Ascending aorta (tissue), 2 donors: ENCODE measurements around the gene CFAP99. TPM values are rescaled to one million over a fixed set of nuclear protein-coding genes. Genes with fewer than 3 reads are reported as not detected.

ENCODE experiments used
- DNase-seq, 2 donors: peaks; one replicate each; pipeline ENCODE4 v3.0.0-alpha.2; 2019; ENCODE audit warnings: low spot score in 2 of 2
- H3K27ac ChIP-seq, 2 donors: fragments of 200-600 bp; sonication (generic); one replicate each; pipeline ENCODE4 v1.5.1; 2016 to 2017; ENCODE audit warnings: mild to moderate bottlenecking in 1 of 2
- H3K27me3 ChIP-seq: fragments of 200-600 bp; sonication (generic); one replicate; pipeline ENCODE4 v1.5.1; 2017
- H3K36me3 ChIP-seq, 2 donors: fragments of 200-600 bp; sonication (generic); one replicate each; pipeline ENCODE4 v1.5.1; 2016
- H3K4me1 ChIP-seq, 2 donors: fragments of 200-600 bp; sonication (generic); one replicate each; pipeline ENCODE4 v1.5.1; 2016 to 2017; ENCODE audit warnings: mild to moderate bottlenecking in 1 of 2
- H3K4me3 ChIP-seq, 2 donors: fragments of 200-600 bp; sonication (generic); one replicate each; pipeline ENCODE4 v1.5.1; 2016 to 2017; ENCODE audit warnings: mild to moderate bottlenecking in 1 of 2
- H3K9me3 ChIP-seq, 2 donors: fragments of 200-600 bp; sonication (generic); one replicate each; pipeline ENCODE4 v1.5.1; 2016
- CTCF ChIP-seq, 3 experiments: fragments of 200-600 bp in 2 of 3; fragments of 450-650 bp in 1 of 3; sonication (generic) in 2 of 3; IDR thresholded peaks; one replicate each; pipeline ENCODE4 v1.5.1; 2016 to 2019; ENCODE audit warnings: antibody characterized with exemption in 3 of 3, mild to moderate bottlenecking in 1 of 3, moderate library complexity in 1 of 3
- intact Hi-C: fragments of 100-400 bp; cut with DNase I; formaldehyde crosslinking; loops from one replicate; pipeline ENCODE4 v1.15.1; 2023
- total RNA-seq: library from RNA; depleted of rRNA; stranded (reverse); fragments of >200 nt; gene quantifications from one replicate; pipeline ENCODE4 v1.1.0, GENCODE V29; 2016

Gene CFAP99
- total RNA-seq, 1 donor from 2014 or later, result not detected

GRCh38 chr4:2442175-2442993 lies 23.6 kb downstream of the CFAP99 start:
- Histone ChIP-seq H3K27ac (no peak overlapping the region), H3K4me3 (no peak overlapping the region), H3K27me3 (no peaks in the 10 kb centered on the region), H3K4me1 (no peaks in the 10 kb centered on the region), H3K9me3 (no peaks in the 10 kb centered on the region), H3K36me3 (no peaks in the 10 kb centered on the region)
- no peak for DNase-seq
- TF ChIP-seq CTCF (IDR thresholded peaks at IDR 0.05), result no peak
- intact Hi-C loops, result no loop called here

GRCh38 chr4:2443061-2443730 lies 24.4 kb downstream of the CFAP99 start:
- Histone ChIP-seq H3K27ac (no peak overlapping the region), H3K9me3 (no peaks in the 10 kb centered on the region), H3K36me3 (no peaks in the 10 kb centered on the region), H3K27me3 (no peaks in the 10 kb centered on the region), H3K4me1 (no peaks in the 10 kb centered on the region), H3K4me3 (no peak overlapping the region)
- intact Hi-C loops, result no loop called here
- no peak for DNase-seq
- no peak for TF ChIP-seq CTCF (IDR thresholded peaks at IDR 0.05)

GRCh38 chr4:2443956-2444740 lies 25.4 kb downstream of the CFAP99 start:
- Histone ChIP-seq H3K4me1 (no peaks in the 10 kb centered on the region), H3K27me3 (no peaks in the 10 kb centered on the region), H3K4me3 (no peak overlapping the region), H3K27ac (no peak overlapping the region), H3K9me3 (no peaks in the 10 kb centered on the region), H3K36me3 (no peaks in the 10 kb centered on the region)
- no peak for DNase-seq
- intact Hi-C loops, result no loop called here
- no peak for TF ChIP-seq CTCF (IDR thresholded peaks at IDR 0.05)

- H3K36me3 ChIP-seq, result no peaks in the 10 kb centered on the region
- no peak for TF ChIP-seq CTCF (IDR thresholded peaks at IDR 0.05)
- DNase-seq, result no peak
- H3K27me3 ChIP-seq, result no peaks in the 10 kb centered on the region
- H3K4me1 ChIP-seq, result no peaks in the 10 kb centered on the region
- no peaks in the 10 kb centered on the region for H3K9me3 ChIP-seq
- intact Hi-C loops, result no loop called here
- H3K4me3 ChIP-seq, result no peak overlapping the region
- no peak overlapping the region for H3K27ac ChIP-seq
Measured at GRCh38 chr4:2445130-2445529, 26.4 kb downstream of the CFAP99 start.

- Histone ChIP-seq H3K27me3 (no peaks in the 10 kb centered on the region), H3K4me3 (no peak overlapping the region), H3K27ac (no peak overlapping the region), H3K4me1 (no peaks in the 10 kb centered on the region), H3K9me3 (no peaks in the 10 kb centered on the region), H3K36me3 (no peaks in the 10 kb centered on the region)
- no peak for TF ChIP-seq CTCF (IDR thresholded peaks at IDR 0.05)
- no peak for DNase-seq
- intact Hi-C loops, result no loop called here
Measured at GRCh38 chr4:2445571-2445970, 26.8 kb downstream of the CFAP99 start.
